Activated CD8-positive, alpha-beta memory T cell treated with anti-CD3 and anti-CD28 coated beads, Interleukin-2, amount 50 U/mL, for 1 hour (primary cell): Measurements from ENCODE around the gene NAA25.
"Not testable (repeated sequence)": the region's sequence is repeated elsewhere in the genome, so short reads cannot be mapped to it uniquely, and the experiment has no call there.

Source experiments
- DNase-seq: peaks from one replicate; pipeline ENCODE4 v3.0.0-alpha.2; 2020; ENCODE audit errors: extremely low read depth

The NAA25 gene

GRCh38 chr12:112009596-112009995 is 99.0 kb downstream of the NAA25 start:
- DNase-seq, result not testable (repeated sequence)

GRCh38 chr12:112008918-112009317 is 99.7 kb downstream of the NAA25 start:
- no peak for DNase-seq

GRCh38 chr12:112007945-112008344 is 100.6 kb downstream of the NAA25 start:
- DNase-seq, result no peak

GRCh38 chr12:112005419-112006395 is 102.9 kb downstream of the NAA25 start:
- DNase-seq, result no peak

GRCh38 chr12:112004041-112004440 is 104.5 kb downstream of the NAA25 start:
- no peak for DNase-seq

GRCh38 chr12:112001576-112001975 is 107.0 kb downstream of the NAA25 start:
- DNase-seq, result no peak

- no peak for DNase-seq
Observed at GRCh38 chr12:112000820-112001219, 107.8 kb downstream of the NAA25 start.

- DNase-seq, result not testable (repeated sequence)
Observed at GRCh38 chr12:111999129-111999528, 109.5 kb downstream of the NAA25 start.

- no peak for DNase-seq
Observed at GRCh38 chr12:111998015-111998414, 110.6 kb downstream of the NAA25 start.

GRCh38 chr12:111997300-111997699 is 111.3 kb downstream of the NAA25 start:
- no peak for DNase-seq

- no peak for DNase-seq
Observed at GRCh38 chr12:111995782-111996480, 112.7 kb downstream of the NAA25 start.

- DNase-seq, result not testable (repeated sequence)
Observed at GRCh38 chr12:111994211-111995111, 114.1 kb downstream of the NAA25 start.

- no peak for DNase-seq
Observed at GRCh38 chr12:111993292-111994150, 115.1 kb downstream of the NAA25 start.

- DNase-seq, result no peak
Observed at GRCh38 chr12:111992464-111992863, 116.1 kb downstream of the NAA25 start.

- no peak for DNase-seq
Observed at GRCh38 chr12:111991946-111992345, 116.6 kb downstream of the NAA25 start.

- DNase-seq, result no peak
Observed at GRCh38 chr12:111991535-111991934, 117.0 kb downstream of the NAA25 start.

GRCh38 chr12:111984820-111985219 is 123.8 kb downstream of the NAA25 start:
- DNase-seq, result no peak

- no peak for DNase-seq
Observed at GRCh38 chr12:111981987-111982386, 126.6 kb downstream of the NAA25 start.

GRCh38 chr12:111980598-111980997 is 128.0 kb downstream of the NAA25 start:
- DNase-seq, result no peak

- DNase-seq, result no peak
Observed at GRCh38 chr12:111978545-111978944, 130.0 kb downstream of the NAA25 start.

GRCh38 chr12:111976860-111977259 is 131.7 kb downstream of the NAA25 start:
- no peak for DNase-seq
